HEK293 (cell line): ENCODE data around the gene RLN3.

ENCODE experiments used
- ATF2 ChIP-seq: fragments of 450-650 bp; formaldehyde crosslinking; IDR thresholded peaks from 2 replicates; pipeline ENCODE4 v1.5.1; 2016; ENCODE audit warnings: missing biosample characterization, missing genetic modification characterization, low read depth
- EGR2 ChIP-seq: fragments of 450-650 bp; formaldehyde crosslinking; IDR thresholded peaks from 2 replicates; pipeline ENCODE4 v1.5.1; 2016; ENCODE audit warnings: low read depth, missing biosample characterization, missing genetic modification characterization
- GLIS2 ChIP-seq: fragments of 450-650 bp; formaldehyde crosslinking; IDR thresholded peaks from 2 replicates; pipeline ENCODE4 v1.5.1; 2016; ENCODE audit warnings: missing biosample characterization, missing genetic modification characterization
- HOXD13 ChIP-seq: sonication (generic); formaldehyde crosslinking; IDR thresholded peaks from 2 replicates; pipeline ENCODE4 v1.8.0; 2022; ENCODE audit warnings: missing genetic modification reagents, borderline replicate concordance
- KLF9 ChIP-seq: fragments of 450-650 bp; formaldehyde crosslinking; IDR thresholded peaks from 2 replicates; pipeline ENCODE4 v1.5.1; 2016; ENCODE audit warnings: missing biosample characterization, missing genetic modification characterization, low read depth
- MZF1 ChIP-seq: fragments of 450-650 bp; formaldehyde crosslinking; IDR thresholded peaks from 2 replicates; pipeline ENCODE4 v1.5.1; 2017; ENCODE audit warnings: missing biosample characterization, missing genetic modification characterization, borderline replicate concordance
- OVOL3 ChIP-seq: fragments of 450-650 bp; formaldehyde crosslinking; IDR thresholded peaks from 2 replicates; pipeline ENCODE4 v1.5.1; 2016; ENCODE audit warnings: missing biosample characterization, missing genetic modification characterization
- SCRT1 ChIP-seq: fragments of 450-650 bp; formaldehyde crosslinking; IDR thresholded peaks from 2 replicates; pipeline ENCODE4 v1.5.1; 2016; ENCODE audit warnings: missing biosample characterization, missing genetic modification characterization, borderline replicate concordance
- SCRT2 ChIP-seq: fragments of 450-650 bp; formaldehyde crosslinking; IDR thresholded peaks from 2 replicates; pipeline ENCODE4 v1.5.1; 2016; ENCODE audit warnings: missing biosample characterization, missing genetic modification characterization
- WT1 ChIP-seq: fragments of 450-650 bp; formaldehyde crosslinking; IDR thresholded peaks from 2 replicates; pipeline ENCODE4 v1.5.1; 2016; ENCODE audit warnings: missing biosample characterization, missing genetic modification characterization
- YY2 ChIP-seq: fragments of 450-650 bp; formaldehyde crosslinking; IDR thresholded peaks from 2 replicates; pipeline ENCODE4 v1.5.1; 2016; ENCODE audit warnings: missing biosample characterization, missing genetic modification characterization
- ZBTB21 ChIP-seq: fragments of 450-650 bp; formaldehyde crosslinking; IDR thresholded peaks from 2 replicates; pipeline ENCODE4 v1.5.1; 2017; ENCODE audit warnings: missing biosample characterization, missing genetic modification characterization
- ZBTB48 ChIP-seq: fragments of 450-650 bp; formaldehyde crosslinking; IDR thresholded peaks from 2 replicates; pipeline ENCODE4 v1.5.1; 2016; ENCODE audit warnings: missing biosample characterization, missing genetic modification characterization
- ZFP69B ChIP-seq: fragments of 450-650 bp; formaldehyde crosslinking; IDR thresholded peaks from 2 replicates; pipeline ENCODE4 v1.5.1; 2016; ENCODE audit warnings: missing biosample characterization, missing genetic modification characterization
- ZNF112 ChIP-seq: fragments of 450-650 bp; formaldehyde crosslinking; IDR thresholded peaks from 2 replicates; pipeline ENCODE4 v1.5.0; 2017; ENCODE audit warnings: missing biosample characterization, missing genetic modification characterization
- ZNF114 ChIP-seq: fragments of 450-650 bp; formaldehyde crosslinking; IDR thresholded peaks from 2 replicates; pipeline ENCODE4 v1.5.0; 2017; ENCODE audit warnings: missing biosample characterization, missing genetic modification characterization
- ZNF16 ChIP-seq: fragments of 450-650 bp; formaldehyde crosslinking; IDR thresholded peaks from 2 replicates; pipeline ENCODE4 v1.5.1; 2016; ENCODE audit warnings: low read depth, missing biosample characterization, missing genetic modification characterization
- ZNF19 ChIP-seq: fragments of 450-650 bp; formaldehyde crosslinking; IDR thresholded peaks from 2 replicates; pipeline ENCODE4; 2016; ENCODE audit warnings: missing biosample characterization, missing genetic modification characterization, low read depth
- ZNF274 ChIP-seq, 2 experiments: fragments of 200-500 bp in 1 of 2; fragments of 450-650 bp in 1 of 2; sonication (Bioruptor generic) in 1 of 2; formaldehyde crosslinking in 1 of 2; IDR thresholded peaks; 2 replicates each; pipeline versions ENCODE4 v1.5.1 to v1.6.1; 2014 to 2016; ENCODE audit warnings: borderline replicate concordance in 1 of 2, inconsistent platforms in 1 of 2, low read length in 1 of 2, missing biosample characterization in 1 of 2, missing genetic modification characterization in 1 of 2
- ZNF280C ChIP-seq: fragments of 450-650 bp; formaldehyde crosslinking; IDR thresholded peaks from 2 replicates; pipeline ENCODE4 v1.5.1; 2016; ENCODE audit warnings: missing biosample characterization, missing genetic modification characterization
- ZNF311 ChIP-seq: fragments of 450-650 bp; formaldehyde crosslinking; IDR thresholded peaks from 2 replicates; pipeline ENCODE4 v1.5.1; 2017; ENCODE audit warnings: missing biosample characterization, missing genetic modification characterization, borderline replicate concordance
- ZNF37A ChIP-seq: fragments of 450-650 bp; IDR thresholded peaks from 2 replicates; pipeline ENCODE4 v1.5.1; 2018; ENCODE audit warnings: missing biosample characterization, missing genetic modification characterization
- ZNF473 ChIP-seq: fragments of 450-650 bp; formaldehyde crosslinking; IDR thresholded peaks from 2 replicates; pipeline ENCODE4 v1.5.1; 2017; ENCODE audit warnings: missing biosample characterization, missing genetic modification characterization
- ZNF513 ChIP-seq: fragments of 450-650 bp; IDR thresholded peaks from 2 replicates; pipeline ENCODE4 v1.5.1; 2018; ENCODE audit warnings: missing biosample characterization, missing genetic modification characterization
- ZNF558 ChIP-seq: fragments of 450-650 bp; formaldehyde crosslinking; IDR thresholded peaks from 2 replicates; pipeline ENCODE4 v1.5.1; 2016; ENCODE audit warnings: missing biosample characterization, missing genetic modification characterization
- ZNF629 ChIP-seq: fragments of 450-650 bp; formaldehyde crosslinking; IDR thresholded peaks from 2 replicates; pipeline ENCODE4 v1.5.1; 2017; ENCODE audit warnings: missing biosample characterization, missing genetic modification characterization
- ZSCAN30 ChIP-seq: fragments of 450-650 bp; IDR thresholded peaks from 2 replicates; pipeline ENCODE4 v1.5.1; 2018; ENCODE audit warnings: missing biosample characterization, mild to moderate bottlenecking, missing genetic modification characterization, moderate library complexity
- TF ChIP-seq, protein P1 (sequence below): fragments of 450-650 bp; formaldehyde crosslinking; IDR thresholded peaks from 2 replicates; pipeline ENCODE4 v1.5.0; 2017; ENCODE audit warnings: missing biosample characterization, missing genetic modification characterization, borderline replicate concordance
- TF ChIP-seq, protein P2 (sequence below): fragments of 450-650 bp; formaldehyde crosslinking; IDR thresholded peaks from 2 replicates; pipeline ENCODE4 v1.5.1; 2016; ENCODE audit warnings: missing biosample characterization, missing genetic modification characterization

The RLN3 gene

GRCh38 chr19:14005349-14006084 is 22.4 kb upstream of the RLN3 start (continued):
- TF ChIP-seq ZNF513 (tag by site-specific recombination) (no peak), ZNF112 (tag by site-specific recombination) (no peak), WT1 (tag by site-specific recombination) (peak; percentile 53), SCRT1 (tag by site-specific recombination) (no peak), ZNF16 (tag by site-specific recombination) (no peak), ZNF274 (IDR thresholded peaks at IDR 0.05; ENCODE audit: low read length) (no peak), ZNF274 (tag by site-specific recombination; IDR thresholded peaks at IDR 0.05; ENCODE audit: borderline replicate concordance) (no peak), ZNF19 (tag by site-specific recombination) (no peak), HOXD13 (no peak), ZNF37A (tag by site-specific recombination) (no peak), ZNF114 (tag by site-specific recombination) (no peak), ZNF280C (tag by site-specific recombination) (no peak), GLIS2 (tag by site-specific recombination) (no peak), ZNF311 (tag by site-specific recombination) (no peak), SCRT2 (tag by site-specific recombination) (no peak), OVOL3 (no peak), ZNF629 (peak; percentile 43), ZBTB48 (tag by site-specific recombination) (no peak), ATF2 (tag by site-specific recombination) (no peak), ZNF473 (tag by site-specific recombination) (no peak), ZFP69B (tag by site-specific recombination) (peak; percentile 26; the same call in 1 of the 2 replicates), EGR2 (tag by site-specific recombination) (no peak), MZF1 (peak; percentile 33; the same call in 1 of the 2 replicates), ZBTB21 (tag by site-specific recombination) (peak; percentile 55; the same call in 1 of the 2 replicates), KLF9 (tag by site-specific recombination) (peak; percentile 68; the same call in 1 of the 2 replicates), YY2 (tag by site-specific recombination) (no peak), ZSCAN30 (peak; percentile 90), ZNF558 (tag by site-specific recombination) (no peak)
- TF ChIP-seq, protein P1, sequence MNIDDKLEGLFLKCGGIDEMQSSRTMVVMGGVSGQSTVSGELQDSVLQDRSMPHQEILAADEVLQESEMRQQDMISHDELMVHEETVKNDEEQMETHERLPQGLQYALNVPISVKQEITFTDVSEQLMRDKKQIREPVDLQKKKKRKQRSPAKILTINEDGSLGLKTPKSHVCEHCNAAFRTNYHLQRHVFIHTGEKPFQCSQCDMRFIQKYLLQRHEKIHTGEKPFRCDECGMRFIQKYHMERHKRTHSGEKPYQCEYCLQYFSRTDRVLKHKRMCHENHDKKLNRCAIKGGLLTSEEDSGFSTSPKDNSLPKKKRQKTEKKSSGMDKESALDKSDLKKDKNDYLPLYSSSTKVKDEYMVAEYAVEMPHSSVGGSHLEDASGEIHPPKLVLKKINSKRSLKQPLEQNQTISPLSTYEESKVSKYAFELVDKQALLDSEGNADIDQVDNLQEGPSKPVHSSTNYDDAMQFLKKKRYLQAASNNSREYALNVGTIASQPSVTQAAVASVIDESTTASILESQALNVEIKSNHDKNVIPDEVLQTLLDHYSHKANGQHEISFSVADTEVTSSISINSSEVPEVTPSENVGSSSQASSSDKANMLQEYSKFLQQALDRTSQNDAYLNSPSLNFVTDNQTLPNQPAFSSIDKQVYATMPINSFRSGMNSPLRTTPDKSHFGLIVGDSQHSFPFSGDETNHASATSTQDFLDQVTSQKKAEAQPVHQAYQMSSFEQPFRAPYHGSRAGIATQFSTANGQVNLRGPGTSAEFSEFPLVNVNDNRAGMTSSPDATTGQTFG (tag by site-specific recombination) = 0 out of 2 replicates have a peak, but pooled peaks have one; percentile 40
- TF ChIP-seq, protein P2, sequence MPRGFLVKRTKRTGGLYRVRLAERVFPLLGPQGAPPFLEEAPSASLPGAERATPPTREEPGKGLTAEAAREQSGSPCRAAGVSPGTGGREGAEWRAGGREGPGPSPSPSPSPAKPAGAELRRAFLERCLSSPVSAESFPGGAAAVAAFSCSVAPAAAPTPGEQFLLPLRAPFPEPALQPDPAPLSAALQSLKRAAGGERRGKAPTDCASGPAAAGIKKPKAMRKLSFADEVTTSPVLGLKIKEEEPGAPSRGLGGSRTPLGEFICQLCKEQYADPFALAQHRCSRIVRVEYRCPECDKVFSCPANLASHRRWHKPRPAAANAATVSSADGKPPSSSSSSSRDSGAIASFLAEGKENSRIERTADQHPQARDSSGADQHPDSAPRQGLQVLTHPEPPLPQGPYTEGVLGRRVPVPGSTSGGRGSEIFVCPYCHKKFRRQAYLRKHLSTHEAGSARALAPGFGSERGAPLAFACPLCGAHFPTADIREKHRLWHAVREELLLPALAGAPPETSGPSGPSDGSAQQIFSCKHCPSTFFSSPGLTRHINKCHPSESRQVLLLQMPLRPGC = 0 out of 2 replicates have a peak, but pooled peaks have one; percentile 34
